HCEC 1CT (cell line): ENCODE results near the gene TMEM18.

Experiments used
- DNase-seq: peaks from one replicate; pipeline ENCODE4 v3.0.0-alpha.2; 2017

The TMEM18 gene

GRCh38 chr2:650343-651310 is 26.6 kb downstream of the TMEM18 start:
- DNase-seq, result no peak

- no peak for DNase-seq
Measured at GRCh38 chr2:649426-650342, 27.5 kb downstream of the TMEM18 start.

- DNase-seq, result no peak
Measured at GRCh38 chr2:648476-649424, 28.5 kb downstream of the TMEM18 start.

GRCh38 chr2:647691-648231 is 29.4 kb downstream of the TMEM18 start:
- DNase-seq, result no peak

GRCh38 chr2:647003-647560 is 30.1 kb downstream of the TMEM18 start:
- no peak for DNase-seq

GRCh38 chr2:644871-645270 is 32.3 kb downstream of the TMEM18 start:
- no peak for DNase-seq

GRCh38 chr2:643761-644160 is 33.4 kb downstream of the TMEM18 start:
- DNase-seq, result no peak

- no peak for DNase-seq
Measured at GRCh38 chr2:643334-643733, 33.9 kb downstream of the TMEM18 start.

- no peak for DNase-seq
Measured at GRCh38 chr2:641872-642815, 35.1 kb downstream of the TMEM18 start.

GRCh38 chr2:641164-641871 is 35.9 kb downstream of the TMEM18 start:
- no peak for DNase-seq

GRCh38 chr2:639703-640102 is 37.5 kb downstream of the TMEM18 start:
- DNase-seq, result no peak

GRCh38 chr2:637804-638203 is 39.4 kb downstream of the TMEM18 start:
- DNase-seq, result no peak

GRCh38 chr2:637406-637776 is 39.8 kb downstream of the TMEM18 start:
- DNase-seq, result no peak

- DNase-seq, result peak; percentile 3
Measured at GRCh38 chr2:636641-637405, 40.4 kb downstream of the TMEM18 start.

- no peak for DNase-seq
Measured at GRCh38 chr2:635687-636621, 41.3 kb downstream of the TMEM18 start.

- no peak for DNase-seq
Measured at GRCh38 chr2:634636-635388, 42.4 kb downstream of the TMEM18 start.

- no peak for DNase-seq
Measured at GRCh38 chr2:634041-634440, 43.2 kb downstream of the TMEM18 start.
